Measurements from ENCODE around the gene HPGD. TPM values are rescaled to one million over a fixed set of nuclear protein-coding genes. Genes with fewer than 3 reads are reported as not detected.

The HPGD gene
- 100 to 1,000 TPM in 1 of 4 donors, 10 to 100 TPM in 3; 28.4 to 141 (median 87.4) TPM for polyA plus RNA-seq (ENCODE audit: insufficient read length in 4 of 4)

DNA sequence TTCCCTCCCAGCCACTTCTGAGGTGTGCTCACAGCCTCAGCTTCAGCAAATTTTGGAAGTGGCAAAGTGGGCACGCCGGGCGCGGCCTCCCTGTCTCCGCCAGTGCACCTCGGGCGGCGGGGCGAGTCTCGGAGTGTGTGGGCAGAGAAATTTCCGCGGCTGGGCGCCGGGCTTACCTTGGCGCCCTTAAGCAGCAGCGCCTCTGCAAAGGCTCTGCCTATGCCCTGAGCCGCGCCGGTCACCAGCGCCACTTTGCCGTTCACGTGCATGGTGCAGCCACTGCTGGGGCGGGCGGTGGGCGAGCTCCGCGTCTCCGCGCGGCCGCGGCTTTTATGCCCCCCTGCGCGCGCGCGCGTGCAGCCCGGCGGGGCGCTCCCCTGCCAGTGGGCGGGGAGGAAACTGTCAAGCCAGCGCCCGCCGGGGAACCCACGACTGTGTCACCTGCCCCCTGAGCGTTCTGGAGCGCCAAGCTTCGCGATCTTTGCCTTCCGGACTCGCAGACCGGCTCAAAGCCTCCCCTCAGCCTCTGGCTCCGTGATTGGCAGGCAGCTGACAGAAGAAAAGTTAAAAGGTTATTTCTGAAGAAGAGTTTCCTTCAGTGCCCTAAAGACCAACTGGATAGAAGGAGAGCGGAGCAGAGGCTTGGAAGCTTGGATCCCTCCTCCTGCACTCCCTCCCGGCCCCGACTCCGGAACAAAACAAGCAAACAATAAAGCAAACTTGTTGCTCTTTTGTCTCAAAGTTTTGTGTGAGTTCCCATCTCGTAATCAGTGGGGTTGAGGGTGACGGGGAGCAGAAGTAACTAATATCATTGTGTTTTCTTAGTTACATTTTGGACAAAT, at the start of gene HPGD:
Gene HPGD (minus strand): TSS at position 306 of the 842 bp plus-strand sequence. CDS start 37 bp downstream, at position 269.
- DNase-seq (ENCODE audit: low read depth in 4 of 4, low spot score in 3 of 4): peak in 3 of 4 donors; percentile 46 to 52 (median 46)

DNA sequence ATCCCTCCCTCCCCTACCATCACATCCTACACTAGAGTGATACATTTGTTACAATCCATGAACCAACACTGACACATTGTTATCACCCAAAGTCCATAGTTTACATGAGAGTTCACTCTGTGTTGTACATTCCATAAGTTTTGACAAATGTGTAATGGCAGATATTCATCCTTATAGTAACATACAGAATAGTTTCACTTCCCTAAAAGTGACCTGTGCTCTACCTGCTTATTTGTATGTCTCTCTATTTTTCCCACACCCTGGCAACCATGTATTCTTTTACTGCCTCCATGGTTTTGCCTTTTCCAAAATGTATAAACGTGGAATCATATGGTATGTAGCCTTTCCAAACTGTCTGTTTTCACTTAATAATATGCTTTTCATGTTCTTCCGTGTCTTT, 42.2 kb upstream of the HPGD start:
- no peak for DNase-seq (ENCODE audit: low read depth in 4 of 4, low spot score in 3 of 4)

DNA sequence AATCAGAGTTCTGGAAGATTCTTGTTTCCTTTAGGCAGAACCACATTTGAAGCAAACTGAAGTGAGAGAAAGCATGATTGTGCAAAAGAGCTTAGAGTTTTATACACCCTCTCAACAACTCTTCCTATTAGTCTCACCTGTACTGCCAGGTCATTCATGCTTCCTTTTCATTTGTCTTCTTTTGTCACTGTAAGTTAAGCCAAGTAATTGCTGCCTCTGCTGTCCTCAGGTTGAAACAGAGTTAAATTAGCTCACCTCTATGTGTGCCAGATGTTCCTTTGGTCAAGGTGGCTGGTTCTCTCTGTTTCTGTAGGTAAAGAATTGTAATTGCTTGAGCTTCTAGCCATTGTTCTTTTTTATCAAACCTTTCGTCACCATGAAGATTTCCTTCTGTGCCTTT, 41.1 kb upstream of the HPGD start:
- no peak for DNase-seq (ENCODE audit: low read depth in 4 of 4, low spot score in 3 of 4)

DNA sequence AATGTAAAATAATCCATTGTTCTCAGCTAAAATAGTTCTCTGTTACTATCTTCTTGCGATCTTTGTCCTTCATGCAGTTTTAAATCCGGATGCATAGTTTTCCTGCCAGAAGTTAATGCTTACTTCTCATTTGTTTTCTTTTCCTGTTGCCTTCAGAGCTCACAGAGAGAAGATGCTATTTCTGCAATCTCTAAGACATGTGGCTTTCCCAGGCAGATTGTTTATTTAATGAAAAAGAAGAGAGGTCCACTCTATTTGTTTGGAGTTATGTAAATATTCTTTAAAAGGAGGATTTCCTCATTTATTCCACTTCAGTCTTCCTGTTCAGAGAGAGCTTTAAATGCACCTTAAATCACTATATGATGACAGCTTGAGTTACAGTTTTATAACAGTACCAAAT, 39.3 kb upstream of the HPGD start:
- peak in 1 of 4 donors; percentile 4 for DNase-seq (ENCODE audit: low read depth in 4 of 4, low spot score in 3 of 4)

DNA sequence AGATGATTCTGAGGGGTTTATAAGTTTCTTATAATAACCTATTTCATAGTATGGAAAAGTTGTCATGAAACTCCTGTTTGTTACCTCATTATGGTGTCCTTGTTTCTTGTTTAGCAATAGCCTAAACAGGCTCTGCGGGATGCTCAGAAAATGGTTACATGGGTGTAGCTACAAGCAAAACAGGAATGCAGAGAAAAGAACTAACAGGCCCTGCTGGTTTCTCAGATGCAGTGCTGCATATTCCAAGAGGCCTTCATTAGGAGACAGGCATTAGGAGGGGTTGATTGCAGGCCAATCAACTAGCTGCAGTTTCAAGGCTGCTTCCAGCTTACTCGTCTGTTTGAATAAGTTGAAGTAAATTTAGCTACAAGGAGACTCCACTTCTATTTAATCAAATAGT, 37.6 kb upstream of the HPGD start:
- no peak for DNase-seq (ENCODE audit: low read depth in 4 of 4, low spot score in 3 of 4)

DNA sequence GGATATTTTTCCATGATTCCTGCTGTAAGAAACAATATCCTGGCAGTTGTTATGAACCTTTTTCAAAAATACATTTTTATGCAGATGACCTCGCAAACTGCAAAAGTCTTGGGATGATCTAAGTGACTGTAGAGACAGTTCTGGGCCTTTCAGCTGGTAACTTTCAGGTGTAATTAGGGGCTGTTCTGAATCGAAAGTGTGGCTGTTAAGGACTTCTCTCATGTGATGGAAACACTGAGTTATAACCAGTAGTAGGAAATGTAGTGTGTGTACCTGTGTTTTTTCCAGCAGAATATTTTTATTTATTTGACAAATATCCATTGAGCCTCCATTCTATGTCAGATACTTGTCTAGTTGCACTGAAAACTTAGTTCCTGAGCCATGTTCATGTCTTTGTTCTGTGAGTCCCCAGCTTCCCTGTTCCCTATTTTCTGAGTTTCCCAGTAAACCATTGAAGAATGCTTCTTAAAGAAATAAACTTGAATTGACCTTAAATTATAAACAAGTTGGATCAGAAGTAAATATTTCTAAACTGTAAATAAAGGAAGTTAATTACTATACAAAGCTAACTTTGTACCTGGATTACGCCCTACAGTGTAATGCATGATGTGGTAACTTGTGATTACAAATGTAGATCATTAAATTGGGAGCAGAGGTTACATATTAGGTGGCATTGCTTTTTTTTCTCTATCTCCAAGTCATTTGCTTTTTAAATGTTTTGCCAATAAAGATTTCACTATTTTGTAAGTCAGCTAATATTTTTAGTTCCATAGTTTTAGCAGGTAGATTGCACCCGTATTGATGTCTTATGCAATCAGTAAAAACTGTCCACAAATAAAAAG, 33.7 kb upstream of the HPGD start:
- no peak for DNase-seq (ENCODE audit: low read depth in 4 of 4, low spot score in 3 of 4)

DNA sequence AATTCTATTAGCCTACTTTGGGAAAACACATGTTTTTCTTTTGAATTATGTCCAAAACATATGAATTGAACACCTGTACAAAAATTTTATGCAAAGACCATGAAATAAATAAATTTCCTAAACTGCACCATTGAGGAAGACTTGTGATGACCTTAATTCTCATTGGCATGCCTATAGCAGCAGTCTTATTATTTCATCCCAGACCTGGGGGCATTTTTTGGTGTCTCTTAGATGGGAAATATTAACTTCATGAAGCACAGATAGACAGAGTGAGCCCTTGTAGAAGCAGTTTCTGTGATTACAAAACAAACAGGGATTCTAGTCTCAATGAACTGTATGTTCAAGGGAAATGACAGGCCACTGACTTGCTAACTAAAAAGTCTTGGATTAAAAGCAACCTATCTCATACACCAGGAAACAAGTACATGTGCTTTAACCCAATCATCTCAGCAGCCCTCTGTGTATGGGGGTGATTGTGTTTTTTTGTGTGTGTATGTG, 32.0 kb upstream of the HPGD start:
- DNase-seq (ENCODE audit: low read depth in 4 of 4, low spot score in 3 of 4): no peak

DNA sequence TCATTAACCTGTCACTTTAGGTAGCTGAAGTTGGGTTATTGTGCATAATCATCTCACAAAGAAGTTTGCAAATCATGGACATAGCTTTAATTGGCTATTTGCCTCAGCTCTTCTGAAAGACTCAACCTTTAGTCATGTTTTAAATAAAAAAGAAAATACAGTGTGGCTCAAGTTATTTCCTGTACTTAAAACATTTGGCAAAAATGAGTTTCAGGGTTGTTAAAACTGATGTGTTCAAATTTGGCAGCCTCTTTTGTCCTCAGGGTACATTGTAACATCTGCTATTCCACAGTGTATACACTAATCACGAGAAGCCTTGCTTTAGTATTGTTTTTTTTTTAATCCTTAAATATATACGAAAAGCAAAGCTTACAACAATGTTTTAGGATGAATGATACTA, 31.5 kb upstream of the HPGD start:
- no peak for DNase-seq (ENCODE audit: low read depth in 4 of 4, low spot score in 3 of 4)

DNA sequence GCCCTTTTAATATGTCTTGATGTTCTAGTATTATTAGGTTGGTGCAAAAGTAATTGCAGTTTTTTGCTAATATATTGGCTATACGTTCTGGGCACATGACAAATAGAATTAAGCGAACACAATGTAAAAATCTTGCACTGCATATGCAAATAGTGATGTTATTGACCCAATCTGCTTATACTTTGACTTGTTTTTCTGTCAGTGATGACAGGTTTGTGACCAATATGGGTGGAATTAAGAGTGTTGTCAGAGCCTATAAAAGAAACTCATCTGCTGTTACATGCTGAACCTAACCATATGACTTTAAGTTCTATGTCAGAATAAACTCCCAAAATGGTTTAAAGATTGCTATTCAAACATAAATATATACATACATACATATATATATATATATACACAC, 30.7 kb upstream of the HPGD start:
- no peak for DNase-seq (ENCODE audit: low read depth in 4 of 4, low spot score in 3 of 4)

DNA sequence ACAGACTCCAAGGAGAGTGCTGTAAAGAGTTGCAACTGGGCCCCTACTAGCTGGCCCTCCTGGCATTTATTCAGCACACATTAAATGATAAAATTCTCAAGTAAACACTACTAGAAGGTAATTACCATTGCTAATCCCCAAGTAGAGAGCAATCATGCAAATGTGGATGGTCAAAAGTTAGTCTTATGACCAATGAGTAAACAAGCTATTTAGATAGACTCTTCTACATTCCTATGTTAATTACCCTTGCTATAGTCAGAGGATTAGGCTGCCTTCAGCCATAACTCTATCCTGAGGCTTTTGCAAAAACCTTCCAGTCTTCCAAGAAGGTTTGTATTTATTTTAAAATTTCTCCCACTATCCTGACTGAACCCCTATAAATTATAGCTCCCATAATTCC, 28.3 kb upstream of the HPGD start:
- DNase-seq (ENCODE audit: low read depth in 4 of 4, low spot score in 3 of 4): no peak

DNA sequence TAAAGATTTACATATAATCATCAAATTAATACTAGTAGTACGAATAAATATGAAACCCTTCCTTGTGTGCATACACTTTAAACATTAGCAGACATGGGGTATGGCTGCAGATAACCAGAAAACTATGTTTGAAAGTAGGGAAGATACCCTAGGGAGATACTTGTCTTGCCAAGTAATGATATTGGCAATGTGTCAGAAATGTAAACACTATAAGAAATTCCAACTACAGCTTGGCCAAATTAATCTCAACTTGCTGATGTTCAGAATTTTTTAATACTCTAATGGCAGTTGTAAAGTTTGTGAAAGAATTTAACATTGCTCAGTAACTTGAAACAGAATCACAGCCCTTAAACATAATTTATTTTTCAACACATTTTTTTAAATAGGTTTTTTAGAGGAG, 27.4 kb upstream of the HPGD start:
- no peak for DNase-seq (ENCODE audit: low read depth in 4 of 4, low spot score in 3 of 4)

DNA sequence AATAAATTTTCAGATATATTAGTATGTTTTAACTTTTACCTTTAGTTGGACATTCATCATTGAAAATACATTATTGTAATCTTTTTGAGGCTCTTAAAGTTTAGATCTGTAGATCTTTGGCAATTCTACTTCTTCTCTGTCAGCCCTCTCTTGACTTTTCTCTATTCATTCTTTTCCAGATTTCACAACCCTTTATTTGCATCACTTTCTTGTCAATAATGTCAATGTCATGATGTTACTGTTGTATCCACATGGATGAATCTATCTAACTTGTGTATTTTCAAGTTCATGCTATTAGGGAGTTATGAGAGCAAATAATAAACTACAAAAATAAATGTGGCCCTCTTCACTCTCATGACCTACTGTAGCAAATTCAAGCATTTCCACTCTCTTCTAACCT, 23.0 kb upstream of the HPGD start:
- no peak for DNase-seq (ENCODE audit: low read depth in 4 of 4, low spot score in 3 of 4)

DNA sequence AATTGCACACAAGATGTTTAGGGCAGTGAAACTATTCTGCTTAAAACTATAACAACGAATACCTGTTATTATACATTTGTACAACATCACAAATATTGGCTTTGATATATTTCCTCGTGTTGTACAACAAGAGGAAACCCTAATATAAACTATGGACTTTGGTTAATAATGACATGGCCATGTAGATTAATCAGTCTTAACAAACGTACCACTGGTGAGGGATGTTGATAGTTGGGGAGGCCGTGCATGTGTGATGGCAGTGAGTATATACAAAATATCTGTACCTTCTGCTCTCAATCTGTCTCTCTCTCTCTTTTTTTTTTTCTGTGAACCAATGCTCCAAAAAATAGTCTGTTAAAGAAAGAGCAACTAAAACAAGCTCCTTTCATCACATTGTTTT, 22.2 kb upstream of the HPGD start:
- no peak for DNase-seq (ENCODE audit: low read depth in 4 of 4, low spot score in 3 of 4)

DNA sequence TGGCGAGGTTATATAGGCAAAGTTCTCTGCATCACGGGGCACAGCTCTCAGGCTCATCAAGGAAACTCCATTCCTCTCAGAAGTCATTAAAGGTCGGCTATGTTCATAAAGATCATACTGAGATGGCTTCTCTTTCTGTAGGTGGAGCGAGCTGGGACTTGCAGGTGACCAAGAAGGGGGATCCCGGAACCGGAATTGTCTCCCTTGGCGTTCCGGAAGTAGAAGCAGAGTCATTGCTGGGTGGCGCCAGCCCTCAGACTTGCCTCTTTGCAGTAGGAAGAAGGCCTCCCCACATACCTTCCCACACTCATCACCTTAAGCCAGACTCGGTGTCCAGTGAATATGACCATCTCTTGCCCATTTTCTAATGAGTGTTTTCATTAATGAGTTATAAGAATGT, 17.9 kb upstream of the HPGD start:
- no peak for DNase-seq (ENCODE audit: low read depth in 4 of 4, low spot score in 3 of 4)

DNA sequence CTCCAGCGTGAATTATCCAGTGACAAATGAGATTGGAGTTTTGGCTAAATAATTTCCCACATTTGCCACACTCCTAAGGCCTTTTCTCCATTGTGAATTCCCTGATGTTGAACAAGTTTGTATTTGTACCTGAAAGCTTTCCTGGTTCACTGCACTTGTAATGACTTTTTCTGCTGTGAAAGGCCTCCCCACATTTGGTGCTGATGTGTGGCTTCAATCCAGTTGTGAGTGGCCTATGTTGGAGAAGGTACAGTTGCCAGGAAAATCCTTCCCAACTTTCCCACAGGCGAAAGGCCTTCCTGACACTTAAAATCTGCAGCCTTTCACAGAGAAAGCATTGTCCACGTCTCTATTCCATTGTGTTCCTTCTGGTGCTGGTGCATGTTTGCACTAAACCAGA, 17.3 kb upstream of the HPGD start:
- no peak for DNase-seq (ENCODE audit: low read depth in 4 of 4, low spot score in 3 of 4)

DNA sequence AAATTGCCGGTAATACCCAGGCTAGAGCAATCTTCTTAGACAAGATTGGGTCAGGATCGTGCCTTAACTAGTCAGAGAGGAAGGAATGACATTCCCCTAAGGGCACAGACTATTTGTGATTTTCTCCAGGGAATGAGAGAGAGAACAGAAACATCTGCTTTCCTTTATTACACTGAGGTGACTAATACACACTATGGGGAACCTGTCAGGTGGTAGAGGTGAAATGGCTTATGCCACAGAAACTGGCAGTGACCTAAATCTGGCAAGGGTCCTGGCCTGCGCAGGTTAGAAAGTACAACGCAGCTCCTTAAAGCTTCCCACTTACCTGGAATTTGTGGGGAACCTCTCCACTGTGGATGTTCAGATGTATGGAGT, 16.6 kb upstream of the HPGD start:
- no peak for DNase-seq (ENCODE audit: low read depth in 4 of 4, low spot score in 3 of 4)

DNA sequence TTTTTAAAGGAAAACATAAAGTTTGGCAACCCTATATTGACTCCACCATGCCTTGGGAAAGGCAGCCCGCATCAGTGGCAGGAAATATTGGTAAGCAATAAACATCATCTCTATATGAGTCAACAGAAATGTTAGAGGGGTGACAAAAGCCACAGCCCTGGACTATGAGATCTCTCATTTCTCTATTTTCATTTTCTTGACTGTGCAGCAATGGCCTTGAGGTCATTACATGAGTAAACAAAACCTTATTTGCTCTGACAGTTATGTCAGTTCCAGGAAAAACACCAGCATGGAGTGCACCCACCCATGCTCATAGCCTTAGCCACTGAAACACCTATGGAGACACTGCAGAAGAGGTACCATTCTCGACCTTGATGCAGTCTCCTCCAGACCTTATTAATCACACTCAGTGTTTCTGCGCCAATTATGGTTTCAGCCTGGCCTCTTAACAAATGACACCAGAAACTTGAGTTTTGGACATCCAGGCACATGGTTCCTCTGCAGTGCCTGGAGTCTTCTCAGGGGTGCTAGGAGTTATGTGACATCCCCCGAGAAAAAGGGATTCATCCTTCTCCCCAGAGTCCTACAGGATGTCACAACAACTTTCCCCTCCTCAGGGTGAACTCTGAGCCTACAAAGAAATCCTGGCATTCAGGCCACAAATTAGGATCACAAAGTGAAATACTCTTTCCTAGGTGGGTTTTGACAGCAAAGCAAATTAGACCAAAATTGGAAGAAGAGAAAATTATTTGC, 16.0 kb upstream of the HPGD start:
- no peak for DNase-seq (ENCODE audit: low read depth in 4 of 4, low spot score in 3 of 4)

DNA sequence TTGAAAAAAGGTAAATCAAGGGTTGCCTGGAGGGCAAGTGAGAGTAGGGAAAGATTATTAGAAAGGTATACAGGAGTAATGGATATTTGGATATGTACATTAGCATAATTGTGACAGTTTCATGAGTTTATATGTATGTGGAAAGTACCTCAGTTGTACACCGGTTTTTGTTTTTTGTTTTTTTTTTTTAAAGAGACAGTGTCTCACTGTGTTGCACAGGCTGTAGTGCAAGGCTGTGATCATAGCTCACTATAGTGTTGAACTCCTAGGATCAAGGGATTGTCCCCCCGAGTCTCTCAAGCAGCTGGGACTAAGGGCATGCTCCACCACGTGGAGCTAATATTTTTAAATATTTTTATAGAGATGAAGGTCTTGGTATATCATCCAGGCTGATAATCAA, 15.3 kb upstream of the HPGD start:
- no peak for DNase-seq (ENCODE audit: low read depth in 4 of 4, low spot score in 3 of 4)

DNA sequence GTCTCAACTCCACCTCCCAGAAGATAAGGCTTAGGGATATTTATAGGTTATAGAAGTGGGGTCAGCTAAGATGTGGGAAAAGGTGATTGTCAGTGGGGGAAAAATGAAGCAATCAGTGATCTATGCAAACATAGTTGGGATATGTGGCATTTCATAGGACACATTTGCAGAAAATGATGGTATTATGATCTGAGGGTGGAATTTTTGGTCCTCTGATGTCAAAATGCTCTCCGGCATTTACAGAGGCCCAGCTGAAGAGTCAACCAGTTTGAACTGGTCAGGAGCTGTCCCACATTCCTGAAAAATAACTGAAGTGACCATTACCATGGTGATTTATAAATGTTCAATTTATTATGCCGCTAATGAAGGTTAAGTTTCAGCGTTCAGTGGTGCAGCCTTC, 12.2 kb upstream of the HPGD start:
- DNase-seq (ENCODE audit: low read depth in 4 of 4, low spot score in 3 of 4): no peak

DNA sequence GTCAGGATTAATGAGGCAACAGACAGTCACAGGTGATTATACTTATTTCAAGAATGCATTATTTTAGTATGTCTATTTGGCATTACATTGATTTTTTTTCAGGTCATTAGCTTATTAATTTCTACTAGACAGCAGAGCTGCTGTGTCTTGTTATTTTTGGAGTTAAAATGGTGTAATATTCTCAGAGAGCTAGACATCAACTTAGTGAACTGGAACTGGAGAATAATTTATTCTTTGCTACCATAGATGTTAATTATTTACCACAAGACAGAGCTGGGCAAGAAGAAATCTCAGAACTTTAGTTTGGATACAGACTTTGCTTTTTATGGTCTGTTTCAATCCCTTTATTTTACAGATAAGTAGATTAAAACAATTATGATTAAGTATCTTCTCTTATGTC, 10.2 kb upstream of the HPGD start:
- peak in 1 of 4 donors; percentile 31 for DNase-seq (ENCODE audit: low read depth in 4 of 4, low spot score in 3 of 4)

DNA sequence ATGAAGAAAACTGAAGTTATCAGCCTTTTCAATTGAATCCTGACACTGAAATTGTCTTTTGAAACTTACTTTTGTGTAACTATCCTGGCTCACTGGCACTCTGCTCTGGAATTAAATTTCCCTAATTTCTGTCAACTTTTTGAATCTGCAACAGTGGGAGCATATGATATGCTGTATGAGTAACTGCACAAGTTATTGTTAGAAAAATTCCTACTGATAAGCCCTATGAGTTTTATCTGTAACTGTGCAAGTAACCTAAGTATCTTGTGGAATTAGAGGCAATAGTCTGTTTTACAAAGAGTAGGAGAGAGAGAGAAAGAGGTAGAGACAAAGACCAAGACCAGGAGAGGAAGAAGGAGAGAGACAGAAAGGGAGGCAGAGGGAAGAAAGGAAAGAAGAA, 9.2 kb upstream of the HPGD start:
- no peak for DNase-seq (ENCODE audit: low read depth in 4 of 4, low spot score in 3 of 4)
